ENCODE measurements around the gene HBD. TPM values are rescaled to one million over a fixed set of nuclear protein-coding genes. Genes with fewer than 3 reads are reported as not detected.

Gene HBD
- total RNA-seq, 4 donors from 2014 or later, result 1.1 to 3.2 TPM; not detected in 2

DNA sequence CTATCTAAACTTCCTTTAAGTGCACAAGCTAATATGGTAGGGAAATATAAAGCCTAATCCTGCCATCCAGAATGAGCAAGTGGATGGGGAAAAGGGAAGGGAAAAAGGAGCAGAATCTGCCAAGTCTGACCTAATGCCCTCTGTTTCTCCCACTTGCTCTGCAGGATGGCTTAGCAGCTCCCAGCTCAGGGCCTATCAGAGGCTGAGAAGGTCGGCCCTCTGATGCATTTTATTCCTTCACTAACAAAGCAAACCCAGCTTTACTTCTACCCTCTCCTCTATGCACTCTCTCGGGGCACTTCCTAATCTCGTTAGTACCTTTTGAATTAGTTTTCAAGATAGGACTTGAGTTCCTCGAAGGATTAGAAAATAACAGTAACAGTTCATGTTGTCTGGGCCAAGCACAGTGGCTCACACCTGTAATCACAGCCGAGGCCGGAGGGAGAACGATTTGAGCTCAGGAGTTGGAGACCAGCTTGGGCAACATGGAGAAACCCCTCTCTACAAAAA lies 23.9 kb downstream of the HBD start:
- ATAC-seq (ENCODE audit: low FRiP score) (no peak), DNase-seq (ENCODE audit: low spot score) (no peak)
- TF ChIP-seq CTCF (IDR thresholded peaks at IDR 0.05), result no peak

DNA sequence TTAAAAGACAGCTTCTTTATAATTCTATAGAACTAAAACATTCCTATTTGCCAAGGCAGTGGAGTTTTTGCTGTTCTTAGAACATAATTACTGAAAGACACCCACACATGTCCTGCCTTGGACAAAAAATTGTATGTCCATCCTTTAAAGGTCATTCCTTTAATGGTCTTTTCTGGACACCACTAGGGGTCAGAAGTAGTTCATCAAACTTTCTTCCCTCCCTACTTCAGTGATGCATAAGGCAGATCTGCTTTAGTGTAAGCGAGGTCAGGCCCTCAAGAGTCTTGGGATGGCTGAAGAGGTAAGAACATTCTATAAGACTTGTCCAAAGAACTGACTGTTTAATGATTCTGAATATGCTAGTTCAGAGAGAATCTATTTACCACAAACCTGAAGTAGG lies 29.5 kb downstream of the HBD start:
- DNase-seq (ENCODE audit: low spot score), result no peak
- no peak for TF ChIP-seq CTCF (IDR thresholded peaks at IDR 0.05)
- ATAC-seq (ENCODE audit: low FRiP score), result no peak

- DNase-seq (ENCODE audit: low spot score) (no peak), ATAC-seq (ENCODE audit: low FRiP score) (no peak)
- TF ChIP-seq CTCF (IDR thresholded peaks at IDR 0.05), result no peak
These were observed 30.9 kb downstream of the HBD start for GRCh38 chr11:5203366-5203765.

- TF ChIP-seq CTCF (IDR thresholded peaks at IDR 0.05), result no peak
- no peak for ATAC-seq (ENCODE audit: low FRiP score)
These were observed 33.7 kb downstream of the HBD start, which contains the start of gene OR51V1 for GRCh38 chr11:5200582-5200981. OR51V1 (minus strand) TSS chr11:5200682; CDS start chr11:5200682, 0 bp downstream.

GRCh38 chr11:5198285-5198684 lies 36.0 kb downstream of the HBD start:
- ATAC-seq (ENCODE audit: low FRiP score), result no peak
- no peak for DNase-seq (ENCODE audit: low spot score)
- no peak for TF ChIP-seq CTCF (IDR thresholded peaks at IDR 0.05)

More at GRCh38 chr11:5200582-5200981, 33.7 kb downstream of the HBD start, which contains the start of gene OR51V1:
- no peak for DNase-seq (ENCODE audit: low spot score)

DNA sequence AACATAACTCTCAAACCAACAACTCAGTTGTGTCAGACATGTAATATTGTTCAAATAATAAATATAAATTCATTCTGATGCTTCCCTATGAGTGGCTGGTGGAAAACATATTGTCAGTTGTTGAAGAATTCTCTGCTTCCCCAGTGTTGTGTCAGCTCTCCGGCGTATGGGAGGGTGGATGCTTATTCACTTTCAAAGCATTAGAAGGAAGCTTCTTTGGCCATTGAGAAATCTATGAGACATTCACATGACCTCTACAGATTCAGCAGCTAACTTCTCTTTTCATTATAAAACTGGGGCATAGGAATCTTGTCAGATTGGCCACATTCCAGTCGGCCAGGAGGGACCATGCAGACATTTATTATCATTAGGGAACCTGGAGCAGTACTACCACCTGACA lies 36.7 kb downstream of the HBD start:
- no peak for DNase-seq (ENCODE audit: low spot score)
- no peak for ATAC-seq (ENCODE audit: low FRiP score)
- no peak for TF ChIP-seq CTCF (IDR thresholded peaks at IDR 0.05)

GRCh38 chr11:5196731-5197130 lies 37.6 kb downstream of the HBD start:
- no peak for TF ChIP-seq CTCF (IDR thresholded peaks at IDR 0.05)
- ATAC-seq (ENCODE audit: low FRiP score), result no peak
- DNase-seq (ENCODE audit: low spot score), result no peak
